ENCODE data around the gene FAM219B.

The FAM219B gene, protein sequence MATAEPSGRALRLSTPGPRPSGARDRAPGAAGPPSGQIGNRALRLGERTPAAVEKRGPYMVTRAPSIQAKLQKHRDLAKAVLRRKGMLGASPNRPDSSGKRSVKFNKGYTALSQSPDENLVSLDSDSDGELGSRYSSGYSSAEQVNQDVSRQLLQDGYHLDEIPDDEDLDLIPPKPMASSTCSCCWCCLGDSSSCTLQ

DNA sequence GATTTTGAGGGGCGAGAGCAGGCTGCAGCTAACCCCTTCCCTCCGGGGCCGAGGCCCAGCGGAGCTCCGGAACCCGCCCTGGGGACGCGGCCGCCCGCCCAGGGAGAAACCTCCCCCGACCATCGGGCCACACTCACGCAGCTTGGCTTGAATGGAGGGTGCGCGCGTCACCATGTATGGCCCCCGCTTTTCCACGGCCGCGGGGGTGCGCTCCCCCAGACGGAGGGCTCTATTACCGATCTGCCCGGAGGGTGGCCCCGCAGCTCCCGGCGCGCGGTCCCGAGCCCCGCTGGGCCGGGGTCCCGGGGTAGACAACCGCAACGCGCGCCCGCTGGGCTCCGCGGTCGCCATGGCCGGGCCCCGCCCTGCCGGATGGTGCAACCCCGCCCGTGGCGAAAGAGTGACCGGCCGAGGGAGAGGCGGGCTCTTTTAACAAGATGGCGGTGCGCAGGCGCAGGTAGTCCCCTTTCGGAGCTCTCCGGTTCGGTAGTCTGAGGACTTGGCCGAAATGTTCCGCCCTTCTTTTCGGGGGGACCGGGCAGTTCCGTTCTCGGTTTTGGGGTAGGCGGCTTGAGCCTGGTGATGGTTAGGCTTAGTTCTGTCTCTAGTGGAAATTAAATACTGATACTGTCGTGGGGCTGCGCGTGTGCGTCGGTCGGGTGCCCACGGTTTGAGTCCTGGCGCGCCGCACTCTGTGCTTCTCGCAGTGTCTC is at the start of gene FAM219B:
TSS of gene FAM219B (minus strand) at position 402 of the 713 bp plus-strand sequence. CDS start at position 351, 51 bp downstream.
- peak; percentile 53 for DNase-seq (ENCODE audit: low read depth)
- TF ChIP-seq, protein P1, sequence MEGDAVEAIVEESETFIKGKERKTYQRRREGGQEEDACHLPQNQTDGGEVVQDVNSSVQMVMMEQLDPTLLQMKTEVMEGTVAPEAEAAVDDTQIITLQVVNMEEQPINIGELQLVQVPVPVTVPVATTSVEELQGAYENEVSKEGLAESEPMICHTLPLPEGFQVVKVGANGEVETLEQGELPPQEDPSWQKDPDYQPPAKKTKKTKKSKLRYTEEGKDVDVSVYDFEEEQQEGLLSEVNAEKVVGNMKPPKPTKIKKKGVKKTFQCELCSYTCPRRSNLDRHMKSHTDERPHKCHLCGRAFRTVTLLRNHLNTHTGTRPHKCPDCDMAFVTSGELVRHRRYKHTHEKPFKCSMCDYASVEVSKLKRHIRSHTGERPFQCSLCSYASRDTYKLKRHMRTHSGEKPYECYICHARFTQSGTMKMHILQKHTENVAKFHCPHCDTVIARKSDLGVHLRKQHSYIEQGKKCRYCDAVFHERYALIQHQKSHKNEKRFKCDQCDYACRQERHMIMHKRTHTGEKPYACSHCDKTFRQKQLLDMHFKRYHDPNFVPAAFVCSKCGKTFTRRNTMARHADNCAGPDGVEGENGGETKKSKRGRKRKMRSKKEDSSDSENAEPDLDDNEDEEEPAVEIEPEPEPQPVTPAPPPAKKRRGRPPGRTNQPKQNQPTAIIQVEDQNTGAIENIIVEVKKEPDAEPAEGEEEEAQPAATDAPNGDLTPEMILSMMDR (IDR thresholded peaks at IDR 0.05; ENCODE audit: low read depth, low read length, missing control alignments) = no peak
- peak within 1 kb of the TSS; percentile 82 for H3K4me3 ChIP-seq (ENCODE audit: low read depth, low read length)

DNA sequence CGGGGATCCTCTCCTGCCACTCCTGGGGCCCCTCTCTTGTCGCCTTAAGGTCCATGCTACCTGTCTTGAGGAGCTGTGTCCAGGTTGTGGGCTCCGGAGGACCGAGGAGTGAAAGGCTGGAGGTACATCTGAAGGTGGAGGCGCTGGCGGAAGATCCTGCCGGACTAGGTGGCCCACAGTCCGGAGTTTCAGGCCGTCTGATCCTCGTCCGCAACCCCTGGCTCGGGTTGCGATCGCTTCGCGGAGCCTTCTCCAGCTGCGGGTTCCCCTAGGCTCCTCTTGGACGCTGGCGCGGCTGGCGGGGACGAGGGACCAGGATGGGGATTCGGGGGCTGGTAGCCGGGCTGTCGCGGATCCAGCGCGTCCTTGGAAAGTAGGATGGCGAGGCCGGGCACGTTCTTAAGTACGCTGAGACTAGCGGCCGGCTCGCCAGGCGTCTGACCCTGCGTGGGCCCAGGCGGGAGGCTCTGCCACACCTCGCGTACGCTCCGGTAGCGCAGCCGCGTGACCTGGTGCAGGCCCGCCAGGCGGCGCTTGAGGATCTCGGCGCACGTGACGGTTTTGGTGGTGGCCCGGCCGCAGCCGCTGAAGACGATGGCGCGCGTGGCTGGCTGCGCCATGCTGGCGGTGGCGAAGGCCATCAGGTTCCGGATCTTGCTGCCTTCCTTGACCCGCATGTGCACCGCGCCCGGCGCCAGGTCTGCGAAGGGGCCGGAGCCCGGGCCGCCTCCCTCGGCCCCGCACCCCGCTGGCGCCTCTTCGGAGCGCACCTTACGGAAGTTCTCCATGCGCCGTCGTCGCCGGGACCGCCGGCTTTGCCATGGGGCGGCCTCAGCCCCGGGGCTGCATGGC is 49.4 kb upstream of the FAM219B start:
- no peak for DNase-seq (ENCODE audit: low read depth)
- TF ChIP-seq, protein P1 (IDR thresholded peaks at IDR 0.05; ENCODE audit: low read depth, low read length, missing control alignments) = peak; percentile 38
- H3K4me3 ChIP-seq (ENCODE audit: low read depth, low read length) = peak overlapping the region; percentile 54

DNA sequence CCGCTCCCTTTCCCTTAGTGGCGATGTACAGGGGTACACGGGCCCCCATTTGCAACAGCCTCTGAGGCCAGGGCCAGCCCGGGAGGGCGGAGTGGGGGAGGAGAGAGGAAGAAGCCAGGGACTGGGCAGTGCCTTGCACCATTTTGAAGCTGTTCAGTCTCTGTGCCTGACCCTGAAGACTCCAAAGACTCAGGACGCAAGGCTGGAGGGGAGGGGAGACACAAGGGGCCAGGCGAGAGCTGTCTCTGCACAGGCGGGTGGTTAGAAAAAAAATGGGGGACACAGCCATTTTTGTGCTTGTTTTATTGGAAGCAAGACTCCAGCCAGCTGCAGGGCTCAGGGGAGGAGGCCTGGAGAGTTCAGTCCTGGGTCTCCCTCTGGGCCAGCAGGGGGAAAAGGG is 48.4 kb upstream of the FAM219B start:
- TF ChIP-seq, protein P1 (IDR thresholded peaks at IDR 0.05; ENCODE audit: low read depth, low read length, missing control alignments) = no peak
- no peak for DNase-seq (ENCODE audit: low read depth)
- H3K4me3 ChIP-seq (ENCODE audit: low read depth, low read length) = no peak overlapping the region

DNA sequence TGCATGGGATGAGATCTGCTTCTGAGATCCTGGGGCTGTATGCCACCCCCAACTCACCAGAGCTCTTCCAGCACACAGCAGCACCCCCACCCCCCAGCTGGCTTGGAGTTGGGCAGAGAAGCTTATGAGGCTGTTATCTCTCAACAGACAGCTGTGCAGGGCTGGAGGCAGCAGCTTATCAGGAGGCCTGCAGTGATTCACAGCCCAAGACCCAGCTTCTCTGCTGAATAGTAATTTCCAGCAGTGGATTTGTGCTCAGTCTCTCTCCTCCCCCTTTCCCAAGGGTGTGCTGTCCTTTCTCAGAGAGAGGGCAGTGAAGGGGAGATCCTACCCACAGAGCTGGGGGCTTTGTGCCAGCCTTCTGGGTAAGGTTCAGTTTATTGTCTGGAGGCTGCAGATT is 47.9 kb upstream of the FAM219B start:
- DNase-seq (ENCODE audit: low read depth) = no peak
- TF ChIP-seq, protein P1 (IDR thresholded peaks at IDR 0.05; ENCODE audit: low read depth, low read length, missing control alignments) = no peak
- H3K4me3 ChIP-seq (ENCODE audit: low read depth, low read length) = no peak overlapping the region

DNA sequence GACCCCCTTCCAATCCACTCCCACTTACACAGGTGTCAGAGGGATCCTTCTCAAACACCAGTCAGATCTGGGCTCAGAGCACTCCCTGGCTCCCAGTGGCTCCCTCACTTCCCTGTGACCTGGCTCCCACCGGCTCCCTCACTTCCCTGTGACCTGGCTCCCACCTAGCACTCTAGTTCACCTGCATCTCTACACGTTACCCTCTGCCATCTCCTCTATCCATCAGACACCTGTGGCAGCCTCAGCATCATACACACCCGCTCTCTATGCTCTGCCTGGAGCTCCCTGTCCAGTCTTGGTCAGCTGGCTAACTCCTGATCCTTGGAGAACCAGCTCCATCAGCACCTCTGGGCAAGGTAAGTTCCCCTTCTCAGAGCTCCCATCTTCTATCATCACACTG is 44.4 kb upstream of the FAM219B start:
- TF ChIP-seq, protein P1 (IDR thresholded peaks at IDR 0.05; ENCODE audit: low read depth, low read length, missing control alignments) = no peak
- DNase-seq (ENCODE audit: low read depth) = no peak
- no peak overlapping the region for H3K4me3 ChIP-seq (ENCODE audit: low read depth, low read length)

DNA sequence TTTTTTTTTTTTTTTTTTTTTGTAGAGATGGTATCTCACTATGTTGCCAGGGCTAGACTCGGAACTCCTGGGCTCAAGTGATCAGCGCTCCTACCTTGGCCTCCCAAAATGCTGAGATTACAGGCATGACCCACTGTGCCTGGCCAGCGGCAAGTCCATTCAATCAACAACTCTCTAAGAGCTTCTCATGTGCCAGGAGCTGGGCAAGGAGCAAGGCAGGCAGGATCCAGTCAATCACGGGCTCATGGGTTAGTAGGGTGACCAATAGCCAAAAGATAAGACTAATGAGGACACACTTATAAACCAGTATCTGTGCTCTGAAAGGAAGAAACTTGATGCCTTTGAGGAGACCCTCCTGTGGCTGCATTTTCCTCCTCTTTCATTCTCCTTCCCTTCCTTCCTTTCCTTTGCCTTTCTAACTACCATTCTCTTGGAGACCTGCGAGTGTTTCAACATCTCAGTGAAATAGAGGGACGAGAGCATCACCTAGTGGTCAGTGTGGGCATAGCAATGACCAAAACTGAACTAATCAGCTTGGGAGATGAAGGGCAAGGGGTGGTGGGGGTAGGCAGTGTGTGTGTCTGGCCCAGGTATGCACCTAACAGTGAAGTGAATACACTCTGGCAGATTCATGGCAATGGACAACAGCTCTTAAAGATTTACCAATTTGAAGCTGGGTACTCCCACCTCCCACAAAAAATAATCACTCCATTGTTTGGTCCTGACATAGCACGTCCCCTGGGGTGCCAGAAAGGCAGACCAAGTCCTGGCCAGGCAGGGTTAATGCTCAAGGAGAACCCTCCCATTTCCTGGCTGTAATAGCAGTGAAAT is 43.6 kb upstream of the FAM219B start:
- DNase-seq (ENCODE audit: low read depth) = no peak
- H3K4me3 ChIP-seq (ENCODE audit: low read depth, low read length) = no peak overlapping the region
- TF ChIP-seq, protein P1 (IDR thresholded peaks at IDR 0.05; ENCODE audit: low read depth, low read length, missing control alignments) = peak; percentile 100

Data from GM12864 (cell line).